Gastrocnemius medialis (tissue), 4 donors: ENCODE data around the gene CNOT10. TPM values are rescaled to one million over a fixed set of nuclear protein-coding genes. Genes with fewer than 3 reads are reported as not detected.
"Not testable (repeated sequence)": the region's sequence is repeated elsewhere in the genome, so short reads cannot be mapped to it uniquely, and the experiment has no call there.

ENCODE experiments used
- ATAC-seq, 2 donors: fragments of 150-250 bp; one replicate each; pipeline ENCODE4 v1.9.1; 2016
- DNase-seq, 2 donors: peaks; one replicate each; pipeline ENCODE4 v3.0.0-alpha.2; 2019
- H3K27ac ChIP-seq, 4 donors: fragments of 200-600 bp; sonication (generic); 1 replicate in 1 of 4; 2 replicates in 3 of 4; pipeline ENCODE4 v1.5.1; 2016 to 2018; ENCODE audit warnings: mild to moderate bottlenecking in 2 of 4, moderate library complexity in 1 of 4
- H3K27me3 ChIP-seq, 3 donors: fragments of 200-600 bp; sonication (generic) in 2 of 3; 1 replicate in 1 of 3; 2 replicates in 2 of 3; pipeline versions ENCODE4 v1.5.1 to v1.6.0; 2016 to 2019; ENCODE audit warnings: mild to moderate bottlenecking in 1 of 3, moderate library complexity in 1 of 3
- H3K36me3 ChIP-seq, 2 donors: fragments of 200-600 bp; sonication (generic) in 1 of 2; one replicate each; pipeline ENCODE4 v1.5.1; 2017 to 2018
- H3K4me1 ChIP-seq, 2 donors: fragments of 200-600 bp; sonication (generic) in 1 of 2; one replicate each; pipeline ENCODE4 v1.5.1; 2016 to 2017; ENCODE audit warnings: mild to moderate bottlenecking in 2 of 2
- H3K4me3 ChIP-seq, 4 donors: fragments of 200-600 bp; sonication (generic) in 3 of 4; 1 replicate in 1 of 4; 2 replicates in 3 of 4; pipeline ENCODE4 v1.5.1; 2016 to 2019; ENCODE audit warnings: mild to moderate bottlenecking in 2 of 4
- H3K9me3 ChIP-seq, 3 donors: fragments of 200-600 bp; sonication (generic) in 2 of 3; 1 replicate in 1 of 3; 2 replicates in 2 of 3; pipeline ENCODE4 v1.5.1; 2016 to 2019
- CTCF ChIP-seq, 5 experiments: fragments of 450-650 bp in 3 of 5; fragments of 200-600 bp in 2 of 5; sonication (generic) in 2 of 5; IDR thresholded peaks in 4 of 5; conservative IDR thresholded peaks in 1 of 5; 1 replicate in 4 of 5; 2 replicates in 1 of 5; pipeline ENCODE4 v1.5.1; 2016 to 2019; ENCODE audit warnings: antibody characterized with exemption in 5 of 5, mild to moderate bottlenecking in 3 of 5, moderate library complexity in 3 of 5
- POLR2A ChIP-seq, 2 donors: fragments of 450-650 bp; IDR thresholded peaks; one replicate each; pipeline ENCODE4 v1.6.1; 2017; ENCODE audit warnings: antibody characterized with exemption in 2 of 2, mild to moderate bottlenecking in 2 of 2, moderate library complexity in 2 of 2
- in situ Hi-C, 4 donors: fragments of 200-750 bp; cut with MboI; loops; one replicate each; pipeline versions ENCODE4 v1.15.0 to v1.8.0; 2017; ENCODE audit warnings: low sequenced_read_pairs in 4 of 4
- intact Hi-C: fragments of 100-400 bp; cut with DNase I; formaldehyde crosslinking; loops from one replicate; pipeline ENCODE4 v1.15.1; 2023; ENCODE audit warnings: low total_unique reads
- total RNA-seq, 4 donors: library from RNA; depleted of rRNA; stranded (reverse); fragments of >200 nt; gene quantifications; one replicate each; pipeline versions ENCODE4 v1.1.0 to v1.2.3, GENCODE V29; 2016

Gene CNOT10
- total RNA-seq, 4 donors from 2014 or later, result 10.2 to 16.8 (median 10.9) TPM

GRCh38 chr3:32660634-32661033 lies 24.4 kb upstream of the CNOT10 start:
- TF ChIP-seq CTCF (IDR thresholded peaks at IDR 0.05 in 4 of 5, conservative IDR thresholded peaks at IDR 0.05 in 1 of 5) (no peak), POLR2A (IDR thresholded peaks at IDR 0.05) (no peak)
- DNase-seq (no peak), ATAC-seq (no peak)
- Histone ChIP-seq H3K9me3 (no peaks in the 10 kb centered on the region), H3K4me1 (no peaks in the 10 kb centered on the region), H3K36me3 (no peaks in the 10 kb centered on the region), H3K27ac (no peak overlapping the region), H3K27me3 (no peaks in the 10 kb centered on the region), H3K4me3 (no peak overlapping the region)
- in situ Hi-C loops, result loop anchor here in 2 of 4 donors (10.0 to 25.0 kb wide), 3 partner anchors 156 to 366 kb away; partner anchors contain the start of gene CMTM6 (in 1 of the 2)
- intact Hi-C loops, result loop anchor here (10.0 kb wide), 1 partner anchor 286 kb away; no protein-coding TSS in a partner anchor

GRCh38 chr3:32662647-32663046 lies 22.3 kb upstream of the CNOT10 start:
- Histone ChIP-seq H3K27ac (no peak overlapping the region), H3K4me1 (no peaks in the 10 kb centered on the region), H3K9me3 (no peaks in the 10 kb centered on the region), H3K36me3 (no peaks in the 10 kb centered on the region), H3K4me3 (no peak overlapping the region), H3K27me3 (no peaks in the 10 kb centered on the region)
- ATAC-seq (no peak), DNase-seq (no peak)
- no peak for TF ChIP-seq CTCF (IDR thresholded peaks at IDR 0.05 in 4 of 5, conservative IDR thresholded peaks at IDR 0.05 in 1 of 5)
- TF ChIP-seq POLR2A (IDR thresholded peaks at IDR 0.05), result no peak
- intact Hi-C loops, result loop anchor here (10.0 kb wide), 1 partner anchor 288 kb away; no protein-coding TSS in a partner anchor
- in situ Hi-C loops, result loop anchor here in 2 of 4 donors (10.0 to 25.0 kb wide), 3 partner anchors 158 to 368 kb away; partner anchors contain the start of gene CMTM6 (in 1 of the 2)

- not testable (repeated sequence) for DNase-seq, H3K36me3 ChIP-seq, H3K27ac ChIP-seq, H3K4me3 ChIP-seq, H3K9me3 ChIP-seq, H3K27me3 ChIP-seq, H3K4me1 ChIP-seq
- in situ Hi-C loops (loop anchor here (5.0 to 25.0 kb wide), 5 partner anchors 147 to 370 kb away; partner anchors contain the start of gene CMTM6 (in 1 of the 4)), intact Hi-C loops (loop anchor here (1.0 to 10.0 kb wide), 2 partner anchors 154 to 290 kb away; no protein-coding TSS in a partner anchor)
- ATAC-seq, result peak; percentile 41 to 45
- TF ChIP-seq CTCF (IDR thresholded peaks at IDR 0.05 in 4 of 5, conservative IDR thresholded peaks at IDR 0.05 in 1 of 5), result peak; percentile 40 to 56 (median 48)
These were observed 20.3 kb upstream of the CNOT10 start for GRCh38 chr3:32664630-32665075.

GRCh38 chr3:32667072-32667582 lies 17.9 kb upstream of the CNOT10 start:
- no peak for TF ChIP-seq CTCF (IDR thresholded peaks at IDR 0.05 in 4 of 5, conservative IDR thresholded peaks at IDR 0.05 in 1 of 5)
- TF ChIP-seq POLR2A (IDR thresholded peaks at IDR 0.05), result no peak
- Histone ChIP-seq H3K27ac (no peak overlapping the region), H3K36me3 (no peaks in the 10 kb centered on the region), H3K27me3 (no peaks in the 10 kb centered on the region), H3K9me3 (no peaks in the 10 kb centered on the region), H3K4me3 (no peak overlapping the region), H3K4me1 (no peaks in the 10 kb centered on the region)
- DNase-seq (no peak), ATAC-seq (no peak)
- intact Hi-C loops, result loop anchor here (10.0 kb wide), 1 partner anchor 292 kb away; no protein-coding TSS in a partner anchor
- in situ Hi-C loops, result loop anchor here (5.0 to 25.0 kb wide), 5 partner anchors 150 to 372 kb away; partner anchors contain the start of gene CMTM6 (in 1 of the 4)

GRCh38 chr3:32669226-32669625 lies 15.8 kb upstream of the CNOT10 start:
- not testable (repeated sequence) for DNase-seq, ATAC-seq, H3K27me3 ChIP-seq, H3K36me3 ChIP-seq, H3K27ac ChIP-seq, H3K9me3 ChIP-seq, H3K4me1 ChIP-seq, H3K4me3 ChIP-seq
- in situ Hi-C loops (loop anchor here (5.0 to 25.0 kb wide), 5 partner anchors 152 to 374 kb away; partner anchors contain the start of gene CMTM6 (in 1 of the 4)), intact Hi-C loops (loop anchor here (10.0 kb wide), 1 partner anchor 294 kb away; no protein-coding TSS in a partner anchor)

- ATAC-seq, H3K27ac ChIP-seq, H3K4me3 ChIP-seq, H3K36me3 ChIP-seq, H3K4me1 ChIP-seq, DNase-seq, intact Hi-C loops, H3K27me3 ChIP-seq, H3K9me3 ChIP-seq: not testable (repeated sequence)
- in situ Hi-C loops, result loop anchor here in 1 of 4 donors (25.0 kb wide), 1 partner anchor 311 kb away; no protein-coding TSS in a partner anchor
These were observed 11.3 kb upstream of the CNOT10 start for GRCh38 chr3:32673730-32674129.
